ENCODE results near the gene OR8D1.

GRCh38 chr11:124315052-124315451 is 1.3 kb upstream of the OR8D1 start:
- TF ChIP-seq, protein P1, sequence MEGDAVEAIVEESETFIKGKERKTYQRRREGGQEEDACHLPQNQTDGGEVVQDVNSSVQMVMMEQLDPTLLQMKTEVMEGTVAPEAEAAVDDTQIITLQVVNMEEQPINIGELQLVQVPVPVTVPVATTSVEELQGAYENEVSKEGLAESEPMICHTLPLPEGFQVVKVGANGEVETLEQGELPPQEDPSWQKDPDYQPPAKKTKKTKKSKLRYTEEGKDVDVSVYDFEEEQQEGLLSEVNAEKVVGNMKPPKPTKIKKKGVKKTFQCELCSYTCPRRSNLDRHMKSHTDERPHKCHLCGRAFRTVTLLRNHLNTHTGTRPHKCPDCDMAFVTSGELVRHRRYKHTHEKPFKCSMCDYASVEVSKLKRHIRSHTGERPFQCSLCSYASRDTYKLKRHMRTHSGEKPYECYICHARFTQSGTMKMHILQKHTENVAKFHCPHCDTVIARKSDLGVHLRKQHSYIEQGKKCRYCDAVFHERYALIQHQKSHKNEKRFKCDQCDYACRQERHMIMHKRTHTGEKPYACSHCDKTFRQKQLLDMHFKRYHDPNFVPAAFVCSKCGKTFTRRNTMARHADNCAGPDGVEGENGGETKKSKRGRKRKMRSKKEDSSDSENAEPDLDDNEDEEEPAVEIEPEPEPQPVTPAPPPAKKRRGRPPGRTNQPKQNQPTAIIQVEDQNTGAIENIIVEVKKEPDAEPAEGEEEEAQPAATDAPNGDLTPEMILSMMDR (IDR thresholded peaks at IDR 0.05), result no peak
- no peak for TF ChIP-seq POLR2A (IDR thresholded peaks at IDR 0.05)
